GM23248 (cell line): ENCODE results near the gene SRC. TPM values are rescaled to one million over a fixed set of nuclear protein-coding genes. Genes with fewer than 3 reads are reported as not detected.
A peak's percentile ranks its signal among the peaks of the same experiment; 100 is the strongest.

ENCODE experiments used
- DNase-seq: peaks from one replicate; pipeline ENCODE4 v3.0.0-alpha.2; 2015
- H2AFZ ChIP-seq: fragments of 200-600 bp; sonication (generic); 2 replicates; pipeline ENCODE4 v1.6.1; 2016; ENCODE audit warnings: antibody characterized with exemption
- H3F3A ChIP-seq: fragments of 200-600 bp; sonication (generic); 2 replicates; pipeline ENCODE4 v1.6.1; 2016; ENCODE audit warnings: mild to moderate bottlenecking, antibody characterized with exemption, mixed run types; ENCODE audit not compliant: insufficient read depth
- H3K27ac ChIP-seq: fragments of 200-600 bp; sonication (generic); 2 replicates; pipeline ENCODE4 v1.5.1; 2016; ENCODE audit warnings: mild to moderate bottlenecking
- H3K27me3 ChIP-seq: fragments of 200-600 bp; sonication (generic); replicated peaks from 2 replicates; pipeline ENCODE4 v1.6.1; 2016; ENCODE audit warnings: mild to moderate bottlenecking; ENCODE audit not compliant: insufficient read depth
- H3K36me3 ChIP-seq: fragments of 200-600 bp; sonication (generic); 2 replicates; pipeline ENCODE4 v1.6.1; 2016; ENCODE audit warnings: low read depth, mild to moderate bottlenecking
- H3K4me1 ChIP-seq: fragments of 200-600 bp; sonication (generic); 2 replicates; pipeline ENCODE4 v1.6.1; 2016; ENCODE audit warnings: mild to moderate bottlenecking; ENCODE audit not compliant: insufficient read depth
- H3K4me2 ChIP-seq: fragments of 200-600 bp; sonication (generic); one replicate; pipeline ENCODE4 v1.6.1; 2016; ENCODE audit warnings: mild to moderate bottlenecking; ENCODE audit not compliant: unreplicated experiment
- H3K4me3 ChIP-seq: fragments of 200-600 bp; sonication (generic); 2 replicates; pipeline ENCODE4 v1.5.1; 2016; ENCODE audit warnings: mild to moderate bottlenecking
- H3K79me2 ChIP-seq: fragments of 200-600 bp; sonication (generic); 2 replicates; pipeline ENCODE4 v1.6.1; 2016; ENCODE audit warnings: mild to moderate bottlenecking; ENCODE audit not compliant: insufficient read depth
- H3K9ac ChIP-seq: fragments of 200-600 bp; sonication (generic); 2 replicates; pipeline ENCODE4 v1.6.1; 2016; ENCODE audit warnings: mild to moderate bottlenecking
- H3K9me2 ChIP-seq: fragments of 200-600 bp; sonication (generic); 2 replicates; pipeline ENCODE4 v1.6.1; 2016; ENCODE audit warnings: mixed run types, mild to moderate bottlenecking, moderate library complexity; ENCODE audit not compliant: insufficient read depth
- H3K9me3 ChIP-seq: fragments of 200-600 bp; sonication (generic); one replicate; pipeline ENCODE4 v1.6.1; 2017; ENCODE audit warnings: low read depth
- H4K20me1 ChIP-seq: fragments of 200-600 bp; sonication (generic); 2 replicates; pipeline ENCODE4 v1.6.0; 2016; ENCODE audit not compliant: insufficient read depth
- EZH2 ChIP-seq: fragments of 200-600 bp; sonication (generic); IDR thresholded peaks from 2 replicates; pipeline ENCODE4 v1.6.1; 2018; ENCODE audit warnings: antibody characterized with exemption, mild to moderate bottlenecking; ENCODE audit not compliant: insufficient read depth, poor library complexity, severe bottlenecking
- EZH2phosphoT487 ChIP-seq: fragments of 200-600 bp; sonication (generic); IDR thresholded peaks from 2 replicates; pipeline ENCODE4 v1.6.1; 2018; ENCODE audit warnings: antibody characterized with exemption, moderate library complexity, mild to moderate bottlenecking, low read depth; ENCODE audit not compliant: insufficient read depth
- WGBS, 2 experiments: methylation state at CpG; one replicate each; pipeline ENCODE4 v1.1.6; 2015 to 2017; ENCODE audit warnings: low lambda C conversion rate in 2 of 2, low coverage in 1 of 2; ENCODE audit errors: missing lambda C conversion rate in 2 of 2; 5-methylcytosine and 5-hydroxymethylcytosine counted together
- in situ Hi-C: fragments of 300-500 bp; cut with MboI; formaldehyde crosslinking; loops from 2 replicates; pipeline ENCODE4 v1.15.0; 2020
- polyA plus RNA-seq: library from polyadenylated mRNA; unstranded; fragments of >200 nt; fragmentation: Nextera tagmentation; extraction: Ambion mirVana; gene quantifications from 2 replicates; pipeline ENCODE4 v1.2.1, GENCODE V29; 2016
- total RNA-seq: library from RNA; depleted of rRNA; stranded (reverse); fragments of >200 nt; shearing (Covaris generic); gene quantifications from 2 replicates; pipeline ENCODE4 v1.2.3, GENCODE V29; 2014

Gene SRC
- total and polyA plus RNA-seq, 2 experiments from 2014 or later, result 17.0 to 28.6 TPM

DNA sequence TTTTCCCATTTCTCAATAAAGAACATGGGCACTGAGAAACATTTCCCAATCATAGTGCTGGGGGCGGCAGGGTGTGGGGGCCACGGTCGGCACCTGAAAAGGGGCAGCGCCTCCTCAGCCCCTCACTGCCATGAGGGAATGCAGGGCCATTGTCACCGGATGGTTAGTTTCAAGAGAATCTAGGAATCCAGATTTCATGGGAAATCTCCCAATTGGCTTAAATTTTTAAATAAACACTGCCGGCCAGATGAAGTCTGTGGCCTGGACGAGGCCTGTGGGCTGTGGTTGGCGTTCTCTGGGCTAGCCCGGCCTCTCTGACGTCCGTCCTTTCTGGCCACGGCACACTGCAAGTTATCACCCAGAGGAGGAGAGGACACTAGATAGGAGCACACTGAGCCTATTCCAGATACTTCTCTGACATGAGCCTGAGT is 30.9 kb upstream of the SRC start:
- Histone ChIP-seq H4K20me1 (no peaks in the 10 kb centered on the region), H3K27me3 (no peaks in the 10 kb centered on the region), H3K4me2 (peak overlapping the region; percentile 33), H3K27ac (peak overlapping the region; percentile 74), H3K9me3 (no peaks in the 10 kb centered on the region), H3K9ac (peak overlapping the region; percentile 61), H3K36me3 (no peaks in the 10 kb centered on the region), H3K9me2 (no peaks in the 10 kb centered on the region), H3K4me1 (peaks cover 33% of the 10 kb centered on the region), H3K4me3 (no peak overlapping the region), H3F3A (peaks cover 19% of the 10 kb centered on the region; the same call in 1 of the 2 replicates), H3K79me2 (peaks cover 39% of the 10 kb centered on the region), H2AFZ (0 out of 2 replicates have a peak overlapping the region, but pooled peaks have one; percentile 23)
- TF ChIP-seq EZH2phosphoT487 (no peak), EZH2 (no peak)
- DNase-seq, result peak; percentile 81
- in situ Hi-C loops, result no loop called here
- 21 to 29% methylated on average over 12 of the region's 12 CpGs for WGBS, 2 experiments

DNA sequence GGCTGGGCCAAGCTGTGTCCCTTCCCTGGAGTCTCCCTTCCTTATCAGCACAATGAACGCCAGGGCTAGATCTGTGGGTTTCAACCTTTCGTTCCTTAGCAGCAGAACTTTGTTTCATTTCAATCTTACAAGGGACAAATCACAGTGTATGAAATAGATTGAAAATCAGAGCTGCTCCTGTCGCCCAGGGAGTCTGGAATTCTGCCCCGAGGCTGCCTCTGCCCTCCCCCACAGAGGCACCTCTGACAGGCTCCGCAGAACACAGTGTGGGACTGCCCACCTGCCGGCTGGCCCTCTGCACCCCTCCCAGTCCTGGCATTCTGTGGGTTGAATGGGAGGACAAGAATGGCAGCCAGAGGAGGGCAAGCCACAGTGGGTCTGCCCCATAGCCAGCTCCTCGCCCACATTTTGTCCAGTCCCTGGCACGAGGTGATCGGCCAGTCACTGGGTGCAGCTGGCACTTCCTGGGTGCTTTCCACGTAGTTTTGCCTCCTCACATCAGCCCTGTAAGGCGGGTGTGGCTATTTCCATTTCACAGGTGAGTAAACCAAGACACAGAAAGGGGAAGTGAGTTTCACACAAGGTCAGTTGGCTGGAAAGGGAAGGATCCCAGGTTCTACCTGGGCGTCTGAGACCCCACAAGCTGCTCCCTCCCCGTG is 30.4 kb upstream of the SRC start:
- peak overlapping the region; percentile 61 for H3K9ac ChIP-seq
- H3K79me2 ChIP-seq, result peaks cover 34% of the 10 kb centered on the region
- peaks cover 19% of the 10 kb centered on the region; the same call in 1 of the 2 replicates for H3F3A ChIP-seq
- DNase-seq, result no peak
- H3K27me3 ChIP-seq, result no peaks in the 10 kb centered on the region
- 74 to 76% methylated on average over 13 of the region's 13 CpGs for WGBS, 2 experiments
- peak overlapping the region; percentile 33 for H3K4me2 ChIP-seq
- 0 out of 2 replicates have a peak overlapping the region, but pooled peaks have one; percentile 23 for H2AFZ ChIP-seq
- peaks cover 33% of the 10 kb centered on the region for H3K4me1 ChIP-seq
- in situ Hi-C loops, result no loop called here
- H3K27ac ChIP-seq, result peak overlapping the region; percentile 74
- TF ChIP-seq EZH2phosphoT487, result no peak
- TF ChIP-seq EZH2, result no peak
- no peaks in the 10 kb centered on the region for H3K9me3 ChIP-seq
- no peaks in the 10 kb centered on the region for H4K20me1 ChIP-seq
- H3K9me2 ChIP-seq, result no peaks in the 10 kb centered on the region
- H3K36me3 ChIP-seq, result no peaks in the 10 kb centered on the region
- no peak overlapping the region for H3K4me3 ChIP-seq

DNA sequence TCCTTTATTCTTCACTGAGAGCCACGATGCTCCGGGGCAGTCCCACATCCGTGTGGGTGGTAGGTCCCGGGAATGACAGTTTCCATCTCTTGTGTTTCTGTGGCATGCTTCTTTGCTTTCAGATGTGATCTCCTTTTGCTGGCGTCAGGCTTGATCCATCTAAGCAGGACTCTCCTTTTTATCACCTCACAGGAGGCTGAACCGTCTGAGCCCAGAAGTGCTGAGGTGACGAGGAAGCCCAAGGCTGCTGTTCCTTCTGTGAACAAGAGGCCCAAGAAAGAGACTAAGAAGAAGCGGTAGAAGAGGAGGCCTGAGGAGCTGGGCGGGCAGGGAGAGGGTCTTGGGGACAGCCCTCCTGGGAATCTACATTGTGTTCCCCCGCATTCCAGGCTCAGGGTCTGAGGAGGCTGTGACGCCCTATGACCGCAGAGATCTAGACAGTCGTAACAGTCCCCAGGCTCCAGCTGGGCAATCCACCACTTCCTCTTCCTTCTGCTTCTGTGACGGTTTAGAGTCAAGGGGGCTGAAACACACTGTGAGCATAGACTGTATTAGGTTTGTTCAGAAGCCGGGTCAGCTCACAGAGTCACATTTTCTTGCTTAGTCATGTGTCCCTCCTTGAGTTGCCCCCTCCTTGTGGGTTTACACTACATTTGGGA is 29.7 kb upstream of the SRC start:
- Histone ChIP-seq H3K4me2 (no peak overlapping the region), H3K27ac (no peak overlapping the region), H3K36me3 (no peaks in the 10 kb centered on the region), H2AFZ (no peak overlapping the region), H3K27me3 (no peaks in the 10 kb centered on the region), H3K79me2 (peaks cover 27% of the 10 kb centered on the region), H4K20me1 (no peaks in the 10 kb centered on the region), H3F3A (peaks cover 19% of the 10 kb centered on the region; the same call in 1 of the 2 replicates), H3K4me3 (no peak overlapping the region), H3K9me2 (no peaks in the 10 kb centered on the region), H3K4me1 (peaks cover 33% of the 10 kb centered on the region), H3K9ac (no peak overlapping the region), H3K9me3 (no peaks in the 10 kb centered on the region)
- in situ Hi-C loops, result no loop called here
- TF ChIP-seq EZH2 (no peak), EZH2phosphoT487 (no peak)
- no peak for DNase-seq
- WGBS, 2 experiments, result 90 to 95% methylated on average over 15 of the region's 15 CpGs

DNA sequence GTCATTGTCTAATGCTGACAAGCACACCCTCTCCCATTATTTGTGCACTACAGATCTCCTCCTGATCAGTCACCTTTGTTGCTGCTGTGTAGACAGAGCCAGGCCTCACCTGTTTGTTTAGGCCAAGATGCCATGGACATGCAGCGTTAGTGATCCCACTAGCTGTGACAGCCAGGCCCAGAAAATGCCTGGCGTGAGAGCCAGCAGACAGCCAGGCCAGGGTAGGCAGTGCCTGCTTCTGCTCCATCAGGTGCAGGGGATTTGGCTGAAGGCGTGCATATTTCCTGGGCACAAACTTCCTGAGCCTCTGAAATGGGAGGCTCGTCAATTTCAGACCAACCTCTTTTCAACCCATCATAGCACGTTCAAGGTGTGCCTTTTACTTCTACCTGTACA is 29.2 kb upstream of the SRC start:
- TF ChIP-seq EZH2phosphoT487 (no peak), EZH2 (no peak)
- peaks cover 23% of the 10 kb centered on the region for H3K79me2 ChIP-seq
- no peaks in the 10 kb centered on the region for H3K9me2 ChIP-seq
- no peak overlapping the region for H2AFZ ChIP-seq
- no peaks in the 10 kb centered on the region for H4K20me1 ChIP-seq
- no peak overlapping the region for H3K4me3 ChIP-seq
- H3K27me3 ChIP-seq, result no peaks in the 10 kb centered on the region
- DNase-seq, result no peak
- no peak overlapping the region for H3K27ac ChIP-seq
- H3K36me3 ChIP-seq, result no peaks in the 10 kb centered on the region
- no peaks in the 10 kb centered on the region for H3K9me3 ChIP-seq
- peaks cover 30% of the 10 kb centered on the region for H3K4me1 ChIP-seq
- peaks cover 17% of the 10 kb centered on the region; the same call in 1 of the 2 replicates for H3F3A ChIP-seq
- in situ Hi-C loops, result no loop called here
- no peak overlapping the region for H3K9ac ChIP-seq
- no peak overlapping the region for H3K4me2 ChIP-seq
- 99 to 100% methylated on average over 5 of the region's 5 CpGs for WGBS, 2 experiments
